GM18907 (cell line): ENCODE measurements around the gene KLHL3.

ENCODE experiments used
- ATAC-seq: cut with Tn5 transposase; IDR thresholded peaks from one replicate; pipeline ENCODE4 v1.9.1; 2021; ENCODE audit warnings: mild to moderate bottlenecking, moderate library complexity; ENCODE audit not compliant: unreplicated experiment

KLHL3 gene

DNA sequence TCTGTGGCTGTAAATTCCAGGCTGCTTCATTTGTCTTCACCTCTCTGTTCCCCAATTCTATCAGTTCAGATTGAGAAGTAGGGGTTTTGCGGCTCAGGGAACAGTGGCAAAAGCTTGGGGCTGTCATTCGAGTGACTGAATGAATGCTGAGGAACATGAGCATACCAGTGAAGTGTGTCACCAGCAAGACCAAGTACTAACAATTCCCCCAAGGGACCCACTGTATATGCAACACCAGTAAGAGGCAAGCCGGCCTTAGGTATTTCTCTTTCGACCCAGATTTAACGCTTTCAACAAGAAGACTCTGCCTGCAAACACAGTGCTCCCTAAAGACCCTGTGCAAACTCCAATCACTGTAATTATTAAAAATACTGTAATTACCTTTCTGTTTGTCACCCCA, 25.8 kb downstream of the KLHL3 start:
- ATAC-seq, result no peak

DNA sequence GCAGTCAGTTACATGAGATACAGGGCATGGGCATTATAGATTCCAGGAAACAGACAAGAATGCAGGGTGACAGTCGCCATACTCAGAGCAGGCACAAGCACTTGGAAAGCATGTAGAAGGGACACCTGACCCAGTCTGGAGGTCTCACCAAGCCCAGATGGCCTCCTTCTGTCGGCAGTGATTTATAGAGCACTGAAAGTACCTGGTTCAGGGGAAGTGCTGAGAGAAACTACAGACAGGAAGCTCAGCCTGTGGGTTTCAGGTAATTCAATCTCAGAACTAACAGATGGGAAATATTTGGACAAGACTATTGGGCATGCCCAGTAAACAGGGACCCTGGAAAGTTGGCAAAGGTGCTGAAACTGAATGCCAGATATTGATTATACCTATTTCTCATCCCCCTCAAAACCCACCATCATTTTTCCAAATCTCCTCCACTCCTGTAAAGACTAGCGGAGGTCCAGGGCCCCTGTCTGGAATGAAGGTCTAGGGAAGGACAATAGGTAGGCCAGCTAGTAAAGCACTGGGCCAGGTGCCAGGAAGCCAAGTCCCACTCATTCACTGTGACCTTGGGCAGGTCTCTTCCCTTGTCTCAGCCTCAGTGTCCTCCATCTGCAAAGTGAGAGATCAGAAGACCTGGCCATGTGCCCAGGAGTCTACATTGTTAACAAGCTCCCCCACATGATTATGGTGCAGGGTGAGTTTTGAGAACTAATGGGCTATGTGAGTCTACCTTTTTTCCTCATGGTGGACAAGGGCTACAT, 26.9 kb downstream of the KLHL3 start:
- no peak for ATAC-seq

DNA sequence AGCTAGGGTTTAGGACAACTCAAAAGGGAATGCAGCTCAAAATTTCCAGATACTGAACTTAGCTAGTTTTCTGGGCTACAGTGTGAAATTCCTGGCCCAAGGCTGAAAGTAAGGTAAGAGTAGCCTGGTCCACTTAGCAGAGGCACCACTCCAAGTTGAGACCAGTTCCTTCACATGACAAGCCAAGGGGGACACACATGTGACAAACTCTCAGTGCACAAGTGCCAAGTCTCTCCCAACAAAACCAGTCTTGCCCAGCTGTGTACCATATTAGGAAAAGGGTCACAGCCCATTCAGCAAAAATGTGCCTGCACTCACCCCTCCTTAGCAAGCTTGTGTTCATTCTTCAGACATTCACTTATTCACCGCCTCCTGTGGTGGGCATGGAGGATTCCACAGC, 27.8 kb downstream of the KLHL3 start:
- ATAC-seq, result no peak

DNA sequence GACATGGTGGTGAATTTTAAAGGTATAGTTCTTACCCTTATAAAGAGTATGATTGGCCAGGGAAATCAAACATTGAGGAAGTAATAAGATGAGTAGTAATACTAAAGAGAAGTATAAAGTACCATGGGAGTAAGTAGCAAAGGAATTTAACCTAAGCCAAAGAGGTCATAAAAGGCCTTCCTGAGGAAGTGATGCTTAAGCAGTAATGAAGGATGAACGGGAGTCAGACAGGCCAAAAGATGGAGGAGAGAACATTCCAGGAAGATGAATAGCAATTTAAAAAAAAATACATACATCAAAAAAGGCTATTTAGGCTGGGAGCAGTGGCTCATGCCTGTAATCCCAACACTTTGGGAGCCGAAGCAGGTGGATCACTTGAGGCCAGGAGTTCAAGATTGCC, 29.0 kb downstream of the KLHL3 start:
- ATAC-seq, result no peak

- no peak for ATAC-seq
Observed at GRCh38 chr5:137705106-137705505, 30.8 kb downstream of the KLHL3 start.

DNA sequence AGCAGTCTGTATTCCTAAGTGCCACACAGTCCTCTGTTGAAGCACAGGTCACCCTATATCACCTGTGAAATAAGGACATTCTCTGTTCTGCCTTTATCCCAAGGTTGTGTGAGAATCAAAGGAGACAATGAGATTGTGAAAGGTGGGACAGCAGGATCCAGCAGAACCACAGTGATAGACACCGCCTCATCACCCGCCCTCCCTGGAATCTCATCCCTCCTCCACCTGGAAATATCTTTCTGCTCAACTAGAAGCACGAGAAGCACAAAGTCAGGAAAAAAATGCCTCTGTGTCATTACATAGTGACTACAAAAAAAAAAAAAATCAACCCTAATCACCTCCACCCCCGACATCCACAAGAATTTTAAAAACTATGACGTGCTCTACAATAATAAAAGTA, 32.3 kb downstream of the KLHL3 start:
- no peak for ATAC-seq

DNA sequence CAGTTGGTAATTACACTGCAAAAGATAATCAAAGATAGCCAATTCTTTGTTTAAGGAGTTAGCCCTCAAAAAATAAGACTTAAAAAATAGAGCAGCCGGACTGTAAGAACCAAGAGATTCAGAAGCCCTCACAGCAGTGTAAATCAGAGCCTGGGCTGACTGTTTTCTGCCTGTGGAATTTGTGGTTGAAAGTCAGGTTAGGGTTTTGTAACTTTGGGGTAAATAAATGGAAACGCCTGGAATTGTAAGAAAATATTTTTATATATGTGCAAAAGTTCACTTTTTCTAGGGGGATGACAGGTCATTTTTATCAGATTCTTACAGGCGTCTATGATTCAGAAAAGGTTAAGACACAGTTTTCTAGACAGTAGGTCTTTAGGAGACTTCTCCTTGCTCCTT, 35.6 kb downstream of the KLHL3 start:
- ATAC-seq, result no peak

DNA sequence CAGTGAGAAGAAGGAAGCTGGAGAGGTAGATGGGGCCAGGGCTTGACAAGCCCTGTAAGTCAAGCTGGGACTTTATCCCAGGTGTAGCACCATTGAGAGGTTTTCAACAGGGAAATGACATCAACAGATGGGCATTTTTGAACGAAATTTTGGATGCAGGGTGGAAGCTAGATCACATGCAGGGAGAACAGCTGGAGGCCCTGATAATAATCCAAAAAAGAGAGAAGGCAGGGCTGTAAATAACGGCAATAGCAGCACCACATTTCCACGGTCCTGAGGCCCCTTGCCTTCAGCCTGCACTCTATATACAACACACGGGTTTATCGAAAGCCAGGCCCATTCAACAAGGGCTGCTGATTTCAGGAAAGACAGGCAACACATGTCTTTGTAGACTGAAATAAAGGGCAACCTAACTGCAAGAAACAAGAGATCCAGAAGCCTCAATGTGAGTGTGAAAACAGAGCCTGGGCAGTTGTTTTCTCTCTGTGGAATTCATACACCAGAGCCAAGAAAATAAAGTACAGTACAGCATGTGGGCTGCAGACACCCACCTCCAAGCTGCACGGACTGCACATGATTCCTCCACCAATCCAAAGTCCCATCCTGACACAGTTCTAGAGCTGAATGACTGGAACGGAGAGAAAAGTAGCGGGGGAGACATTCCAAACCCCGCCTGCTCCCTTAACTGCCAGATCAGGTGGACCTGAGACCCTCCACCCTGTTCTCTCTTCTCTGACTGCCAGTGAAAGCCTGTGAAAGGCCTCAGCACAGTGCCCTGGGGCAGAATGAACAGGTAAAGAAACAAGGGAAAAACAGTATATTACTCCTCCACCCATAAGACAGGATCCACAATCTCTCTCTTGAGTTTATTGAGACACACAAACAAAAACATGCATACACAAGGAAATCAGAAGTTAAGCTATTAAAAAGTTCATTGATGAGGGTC, 36.3 kb downstream of the KLHL3 start:
- ATAC-seq, result no peak

GRCh38 chr5:137696481-137696880, 39.4 kb downstream of the KLHL3 start:
- ATAC-seq, result no peak

GRCh38 chr5:137695651-137696428, 40.0 kb downstream of the KLHL3 start:
- no peak for ATAC-seq

DNA sequence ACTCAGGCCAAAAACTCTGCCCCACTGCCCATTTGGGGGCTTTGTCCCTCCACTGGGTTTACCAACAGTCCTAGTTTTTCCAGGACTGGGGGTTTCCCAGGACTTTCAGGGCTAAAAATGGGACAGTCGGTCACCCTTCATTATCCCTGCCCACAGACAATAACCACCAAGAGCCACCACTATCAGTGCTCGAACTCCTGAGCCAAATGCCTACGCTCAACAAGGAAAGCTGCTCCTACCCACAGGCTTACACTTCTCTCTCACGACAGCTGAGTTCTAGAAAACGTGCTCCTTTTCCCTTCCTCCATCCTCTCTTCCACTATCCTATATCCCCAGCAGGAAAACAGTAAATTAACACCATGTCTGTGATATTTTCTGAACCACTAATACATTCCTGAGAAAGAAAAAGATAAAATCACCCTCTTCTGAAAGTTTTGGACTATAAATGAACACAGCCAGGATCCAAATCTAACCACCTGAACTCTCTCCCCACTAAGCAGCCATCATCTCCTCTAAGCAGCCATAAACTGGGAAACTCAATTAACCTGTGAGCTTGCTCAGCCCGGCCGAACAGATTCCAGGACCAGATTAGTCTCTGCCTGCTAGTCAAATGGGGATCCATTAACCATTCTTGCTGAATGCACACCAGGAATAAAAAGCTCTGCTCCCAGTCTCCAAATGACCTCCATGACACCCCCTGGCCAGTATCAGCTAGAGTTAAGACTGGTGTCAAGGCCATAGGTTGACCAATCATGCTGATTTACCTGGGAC, 41.8 kb downstream of the KLHL3 start:
- ATAC-seq, result no peak

DNA sequence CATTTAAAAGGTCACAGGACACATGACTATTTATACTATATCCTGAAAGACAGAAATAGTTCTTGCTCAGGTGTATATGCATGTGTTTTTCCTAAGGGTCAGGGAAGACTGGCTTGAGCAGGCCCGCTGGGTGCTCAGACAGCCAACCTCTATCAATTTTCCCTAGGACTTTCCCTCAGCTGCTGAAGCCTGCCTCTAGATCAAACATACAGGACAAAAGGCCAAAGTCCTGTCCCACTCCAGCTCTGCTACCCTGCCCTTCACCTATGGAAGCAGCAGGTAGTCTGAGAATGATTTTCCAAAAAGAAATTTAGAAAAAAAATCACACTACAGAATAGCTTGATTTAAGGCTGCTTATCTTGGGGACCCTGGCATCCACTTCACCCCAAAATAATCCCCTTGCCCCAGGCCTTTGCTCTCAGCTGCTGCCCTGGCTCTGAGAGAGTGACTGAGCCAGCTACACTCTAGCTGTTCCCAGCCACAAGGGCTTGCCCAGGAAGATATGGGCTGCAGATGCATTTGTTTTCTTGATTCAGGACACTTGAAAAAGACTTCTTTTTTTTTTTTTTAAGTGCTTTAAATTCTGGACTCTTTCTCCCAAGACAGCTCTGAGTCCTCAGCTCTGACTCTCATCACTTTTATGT, 42.5 kb downstream of the KLHL3 start:
- no peak for ATAC-seq

GRCh38 chr5:137689306-137689705, 46.6 kb downstream of the KLHL3 start:
- no peak for ATAC-seq

- ATAC-seq, result no peak
Observed at GRCh38 chr5:137688210-137688840, 47.6 kb downstream of the KLHL3 start.

DNA sequence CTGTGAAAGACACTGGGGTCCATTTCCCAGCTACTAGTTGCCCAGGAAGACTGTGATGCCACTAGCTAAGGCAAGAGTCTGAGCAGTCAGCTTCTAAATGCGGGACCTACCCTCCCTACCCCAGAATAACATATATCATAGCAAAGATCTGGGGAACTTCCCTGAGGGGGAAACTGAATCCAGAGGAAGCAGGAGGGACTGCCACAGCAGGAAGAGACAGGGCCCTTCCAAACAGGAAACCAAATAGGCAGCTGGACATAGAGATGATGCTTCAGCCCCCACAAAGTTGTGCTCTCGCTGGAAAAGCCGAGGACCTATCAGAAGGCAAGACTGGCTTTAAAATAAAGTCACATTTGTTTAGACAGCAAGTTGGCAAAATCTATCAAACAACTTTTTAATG, 51.1 kb downstream of the KLHL3 start:
- ATAC-seq, result no peak

GRCh38 chr5:137681191-137681590, 54.7 kb downstream of the KLHL3 start:
- ATAC-seq, result no peak

DNA sequence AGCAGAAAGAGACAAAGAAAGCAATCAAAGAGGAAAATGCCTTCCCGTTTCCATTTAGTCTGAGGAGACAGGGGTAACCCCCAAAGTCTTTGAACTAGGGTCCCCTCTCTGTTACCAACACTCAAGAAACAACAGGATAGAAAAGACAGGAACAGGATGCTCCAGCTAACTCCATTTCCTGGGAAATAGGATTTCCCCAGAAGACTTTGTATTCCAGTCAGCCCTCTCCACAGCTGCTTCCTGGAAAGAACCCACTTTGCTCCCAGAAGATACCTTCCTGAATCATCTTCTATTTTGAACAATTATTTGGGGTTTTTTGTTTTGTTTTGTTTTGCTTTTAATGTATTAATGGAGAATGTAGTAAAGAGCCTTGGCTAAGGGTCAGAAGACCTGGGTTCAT, 56.0 kb downstream of the KLHL3 start:
- ATAC-seq, result no peak

DNA sequence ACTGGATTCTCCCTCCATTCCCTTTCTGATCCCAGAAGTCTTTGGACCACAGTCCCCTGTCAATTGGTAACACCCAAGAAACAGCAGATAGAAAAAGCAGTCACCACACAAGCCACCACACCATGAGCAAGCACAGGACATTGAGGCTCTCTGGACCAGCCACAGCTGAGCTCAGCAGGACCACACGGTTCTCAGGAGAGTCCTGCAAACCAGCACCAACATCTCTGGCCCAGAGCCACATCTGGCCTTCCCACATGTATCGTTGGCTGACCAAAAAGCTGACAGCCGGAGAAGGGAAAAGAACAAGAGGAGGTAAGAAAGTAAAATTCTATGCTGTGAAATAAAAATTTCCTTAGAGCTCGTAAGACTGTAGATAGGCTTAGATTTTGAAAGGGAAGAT, 56.7 kb downstream of the KLHL3 start:
- ATAC-seq, result no peak

GRCh38 chr5:137672881-137673280, 63.0 kb downstream of the KLHL3 start:
- ATAC-seq, result no peak

- ATAC-seq, result no peak
Observed at GRCh38 chr5:137672001-137672400, 63.9 kb downstream of the KLHL3 start.
